ENCODE data around the gene TYMS. TPM values are rescaled to one million over a fixed set of nuclear protein-coding genes. Genes with fewer than 3 reads are reported as not detected.

Gene TYMS
- total RNA-seq, 1 experiment from 2014 or later: 140 TPM

DNA sequence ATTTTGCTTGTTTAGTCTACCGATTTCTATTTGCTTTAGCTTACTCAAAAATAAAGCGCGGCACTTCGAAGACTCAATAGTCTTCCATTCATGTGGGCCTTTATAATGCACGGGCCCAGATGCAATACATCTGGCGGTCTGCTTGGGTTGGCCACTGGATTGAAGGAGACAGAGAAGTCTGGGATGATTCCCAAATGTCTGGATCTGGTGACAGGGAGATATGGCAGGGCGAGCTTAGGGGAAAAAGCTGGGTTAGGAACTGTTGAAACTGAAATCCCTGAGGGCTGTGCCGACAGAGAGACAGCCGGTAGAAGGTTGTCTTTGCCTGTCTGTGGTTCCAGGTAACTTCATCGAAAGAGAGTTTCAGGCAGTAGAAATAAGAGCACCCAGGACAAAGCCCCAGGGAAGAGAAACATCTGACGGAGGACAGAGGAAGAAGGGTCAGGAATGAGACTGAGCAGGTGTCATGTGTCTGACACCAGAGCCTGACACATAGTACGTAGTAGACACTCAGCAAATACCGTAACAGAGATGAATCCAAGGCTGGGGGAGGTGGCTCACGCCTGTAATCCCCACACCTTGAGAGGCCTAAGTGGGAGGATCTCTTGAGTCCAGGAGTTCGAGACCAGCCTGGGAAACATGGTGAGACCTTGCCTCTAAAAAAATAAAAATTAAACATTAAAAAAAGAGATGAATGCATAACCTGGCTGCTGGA, 47.1 kb upstream of the TYMS start:
- Mint-ChIP-seq H3K36me3 (ENCODE audit: insufficient read depth in 1 of 3, low read depth in 3 of 3) (no peaks in the 10 kb centered on the region), H3K4me1 (no peaks in the 10 kb centered on the region), H3K27me3 (ENCODE audit: low read depth) (peaks cover 3% of the 10 kb centered on the region; the same call in 1 of the 2 replicates), H3K4me3 (no peak overlapping the region), H3K27ac (no peak overlapping the region), H3K9me3 (no peaks in the 10 kb centered on the region)
- Histone ChIP-seq H3K9me3 (ENCODE audit: control insufficient read depth, low read depth, low read length) (no peaks in the 10 kb centered on the region), H2BK15ac (ENCODE audit: low read depth, low read length) (no peak overlapping the region), H2AK5ac (ENCODE audit: insufficient read length, low read length) (no peak overlapping the region), H3K4me1 (ENCODE audit: insufficient read depth, low read length) (no peaks in the 10 kb centered on the region), H4K8ac (replicated peaks; ENCODE audit: insufficient read length, low read depth, low read length) (no peak overlapping the region), H2BK5ac (ENCODE audit: insufficient read length, low read length) (no peak overlapping the region), H3K79me1 (ENCODE audit: insufficient read depth, low read depth, low read length, poor library complexity, severe bottlenecking) (no peaks in the 10 kb centered on the region), H4K20me1 (ENCODE audit: control insufficient read depth, insufficient read depth, insufficient read length) (no peaks in the 10 kb centered on the region), H3K9ac (ENCODE audit: extremely low read depth, insufficient read length, low read length) (no peak overlapping the region), H3K23me2 (ENCODE audit: insufficient read length, low read depth, low read length, poor library complexity, severe bottlenecking) (no peaks in the 10 kb centered on the region), H3K79me2 (ENCODE audit: insufficient read depth, low read length) (no peaks in the 10 kb centered on the region), H2BK12ac (ENCODE audit: insufficient read length, low read depth, low read length) (no peak overlapping the region), H2BK120ac (ENCODE audit: low read depth, low read length, poor library complexity, severe bottlenecking) (no peak overlapping the region), H3K27ac (ENCODE audit: insufficient read length, low read depth, low read length) (no peak overlapping the region), H3K4ac (ENCODE audit: low read depth, low read length) (no peak overlapping the region), H3K4me2 (ENCODE audit: insufficient read depth, insufficient read length, low read length) (no peak overlapping the region), H3T11ph (ENCODE audit: low read length) (no peak overlapping the region), H2AFZ (ENCODE audit: low read length) (no peak overlapping the region), H2BK20ac (ENCODE audit: low read depth, low read length, poor library complexity, severe bottlenecking) (no peak overlapping the region), H3K23ac (ENCODE audit: insufficient read length, low read depth, low read length) (no peak overlapping the region), H3K27me3 (ENCODE audit: insufficient read depth, low read length) (no peaks in the 10 kb centered on the region), H3K56ac (ENCODE audit: insufficient read length, low read depth, low read length) (no peak overlapping the region), H3K18ac (ENCODE audit: insufficient read length, low read depth, low read length) (no peak overlapping the region), H4K5ac (ENCODE audit: insufficient read length, low read depth, low read length) (no peak overlapping the region), H4K91ac (ENCODE audit: insufficient read length, low read depth, low read length) (no peak overlapping the region), H3K14ac (ENCODE audit: insufficient read depth, low read length) (no peak overlapping the region)
- no peak for DNase-seq
- TF ChIP-seq, protein P1, sequence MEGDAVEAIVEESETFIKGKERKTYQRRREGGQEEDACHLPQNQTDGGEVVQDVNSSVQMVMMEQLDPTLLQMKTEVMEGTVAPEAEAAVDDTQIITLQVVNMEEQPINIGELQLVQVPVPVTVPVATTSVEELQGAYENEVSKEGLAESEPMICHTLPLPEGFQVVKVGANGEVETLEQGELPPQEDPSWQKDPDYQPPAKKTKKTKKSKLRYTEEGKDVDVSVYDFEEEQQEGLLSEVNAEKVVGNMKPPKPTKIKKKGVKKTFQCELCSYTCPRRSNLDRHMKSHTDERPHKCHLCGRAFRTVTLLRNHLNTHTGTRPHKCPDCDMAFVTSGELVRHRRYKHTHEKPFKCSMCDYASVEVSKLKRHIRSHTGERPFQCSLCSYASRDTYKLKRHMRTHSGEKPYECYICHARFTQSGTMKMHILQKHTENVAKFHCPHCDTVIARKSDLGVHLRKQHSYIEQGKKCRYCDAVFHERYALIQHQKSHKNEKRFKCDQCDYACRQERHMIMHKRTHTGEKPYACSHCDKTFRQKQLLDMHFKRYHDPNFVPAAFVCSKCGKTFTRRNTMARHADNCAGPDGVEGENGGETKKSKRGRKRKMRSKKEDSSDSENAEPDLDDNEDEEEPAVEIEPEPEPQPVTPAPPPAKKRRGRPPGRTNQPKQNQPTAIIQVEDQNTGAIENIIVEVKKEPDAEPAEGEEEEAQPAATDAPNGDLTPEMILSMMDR (conservative IDR thresholded peaks at IDR 0.05): no peak
- WGBS (ENCODE audit: extremely low coverage, insufficient read length, low lambda C conversion rate): no CpG with 5 or more reads among the region's 15 CpGs
